ENCODE data around the gene CTNND2. TPM values are rescaled to one million over a fixed set of nuclear protein-coding genes. Genes with fewer than 3 reads are reported as not detected.

CTNND2 gene
- total RNA-seq, 1 experiment from 2014 or later = 7.0 TPM

DNA sequence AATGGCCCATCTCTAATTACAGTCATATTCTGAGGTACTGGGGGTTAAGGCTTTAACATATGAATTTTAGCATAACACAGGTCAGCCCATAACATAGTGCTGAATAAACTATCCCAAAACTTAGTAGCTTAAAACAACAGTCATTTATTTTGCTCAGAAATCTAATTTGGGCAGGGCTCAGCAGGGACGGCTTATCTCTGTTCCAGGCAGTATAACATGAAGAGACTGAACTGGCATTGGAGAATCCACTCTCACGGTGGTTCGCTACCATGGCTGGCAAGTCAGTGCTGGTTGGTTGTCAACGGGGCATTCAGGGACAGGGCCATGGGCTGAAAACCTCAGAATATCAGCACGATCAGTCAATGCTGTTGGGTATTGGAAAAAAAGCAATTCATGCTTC, 622.4 kb downstream of the CTNND2 start:
- peaks cover 4% of the 10 kb centered on the region in 2 experiments; a peak in 3 of 4 replicates for H3K4me1 Mint-ChIP-seq
- no peaks in the 10 kb centered on the region for H3K9me3 ChIP-seq (ENCODE audit: control insufficient read depth, low read depth, low read length)
- no peak overlapping the region for H2BK15ac ChIP-seq (ENCODE audit: low read depth, low read length)
- H3K36me3 Mint-ChIP-seq (ENCODE audit: insufficient read depth in 1 of 3, low read depth in 3 of 3) = peaks cover 9 to 49% (median 10%) of the 10 kb centered on the region in 3 experiments; a peak in 6 of 7 replicates
- H2BK20ac ChIP-seq (ENCODE audit: low read depth, low read length, poor library complexity, severe bottlenecking) = no peak overlapping the region
- WGBS (ENCODE audit: extremely low coverage, insufficient read length, low lambda C conversion rate) = no CpG with 5 or more reads among the region's 5 CpGs
- H3K9me3 Mint-ChIP-seq = peaks cover 31% of the 10 kb centered on the region in 2 experiments
- no peak overlapping the region for H3K27ac Mint-ChIP-seq
- H3K18ac ChIP-seq (ENCODE audit: insufficient read length, low read depth, low read length) = no peak overlapping the region
- no peak overlapping the region for H3K4me3 Mint-ChIP-seq
- no peak overlapping the region for H3K56ac ChIP-seq (ENCODE audit: insufficient read length, low read depth, low read length)
- H3K27me3 ChIP-seq (ENCODE audit: insufficient read depth, low read length) = no peaks in the 10 kb centered on the region
- H2AFZ ChIP-seq (ENCODE audit: low read length) = no peak overlapping the region
- H3K79me1 ChIP-seq (ENCODE audit: insufficient read depth, low read depth, low read length, poor library complexity, severe bottlenecking) = no peaks in the 10 kb centered on the region
- H2BK12ac ChIP-seq (ENCODE audit: insufficient read length, low read depth, low read length) = no peak overlapping the region
- TF ChIP-seq, protein P1, sequence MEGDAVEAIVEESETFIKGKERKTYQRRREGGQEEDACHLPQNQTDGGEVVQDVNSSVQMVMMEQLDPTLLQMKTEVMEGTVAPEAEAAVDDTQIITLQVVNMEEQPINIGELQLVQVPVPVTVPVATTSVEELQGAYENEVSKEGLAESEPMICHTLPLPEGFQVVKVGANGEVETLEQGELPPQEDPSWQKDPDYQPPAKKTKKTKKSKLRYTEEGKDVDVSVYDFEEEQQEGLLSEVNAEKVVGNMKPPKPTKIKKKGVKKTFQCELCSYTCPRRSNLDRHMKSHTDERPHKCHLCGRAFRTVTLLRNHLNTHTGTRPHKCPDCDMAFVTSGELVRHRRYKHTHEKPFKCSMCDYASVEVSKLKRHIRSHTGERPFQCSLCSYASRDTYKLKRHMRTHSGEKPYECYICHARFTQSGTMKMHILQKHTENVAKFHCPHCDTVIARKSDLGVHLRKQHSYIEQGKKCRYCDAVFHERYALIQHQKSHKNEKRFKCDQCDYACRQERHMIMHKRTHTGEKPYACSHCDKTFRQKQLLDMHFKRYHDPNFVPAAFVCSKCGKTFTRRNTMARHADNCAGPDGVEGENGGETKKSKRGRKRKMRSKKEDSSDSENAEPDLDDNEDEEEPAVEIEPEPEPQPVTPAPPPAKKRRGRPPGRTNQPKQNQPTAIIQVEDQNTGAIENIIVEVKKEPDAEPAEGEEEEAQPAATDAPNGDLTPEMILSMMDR (conservative IDR thresholded peaks at IDR 0.05) = no peak
- H3K9ac ChIP-seq (ENCODE audit: extremely low read depth, insufficient read length, low read length) = no peak overlapping the region
- no peaks in the 10 kb centered on the region for H4K20me1 ChIP-seq (ENCODE audit: control insufficient read depth, insufficient read depth, insufficient read length)
- no peak overlapping the region for H3K4ac ChIP-seq (ENCODE audit: low read depth, low read length)
- H2BK5ac ChIP-seq (ENCODE audit: insufficient read length, low read length) = no peak overlapping the region
- no peaks in the 10 kb centered on the region for H3K23me2 ChIP-seq (ENCODE audit: insufficient read length, low read depth, low read length, poor library complexity, severe bottlenecking)
- H2BK120ac ChIP-seq (ENCODE audit: low read depth, low read length, poor library complexity, severe bottlenecking) = no peak overlapping the region
- no peaks in the 10 kb centered on the region for H3K4me1 ChIP-seq (ENCODE audit: insufficient read depth, low read length)
- H3K79me2 ChIP-seq (ENCODE audit: insufficient read depth, low read length) = no peaks in the 10 kb centered on the region
- no peak overlapping the region for H4K91ac ChIP-seq (ENCODE audit: insufficient read length, low read depth, low read length)
- H4K8ac ChIP-seq (replicated peaks; ENCODE audit: insufficient read length, low read depth, low read length) = no peak overlapping the region
- H3T11ph ChIP-seq (ENCODE audit: low read length) = no peak overlapping the region
- H4K5ac ChIP-seq (ENCODE audit: insufficient read length, low read depth, low read length) = no peak overlapping the region
- H3K27ac ChIP-seq (ENCODE audit: insufficient read length, low read depth, low read length) = no peak overlapping the region
- DNase-seq = no peak
- no peak overlapping the region for H3K23ac ChIP-seq (ENCODE audit: insufficient read length, low read depth, low read length)
- no peak overlapping the region for H2AK5ac ChIP-seq (ENCODE audit: insufficient read length, low read length)
- peaks cover 2% of the 10 kb centered on the region; the same call in 1 of the 2 replicates for H3K27me3 Mint-ChIP-seq (ENCODE audit: low read depth)
- no peak overlapping the region for H3K14ac ChIP-seq (ENCODE audit: insufficient read depth, low read length)
- H3K4me2 ChIP-seq (ENCODE audit: insufficient read depth, insufficient read length, low read length) = no peak overlapping the region
